Testis (tissue), 2 donors: ENCODE results near the gene KIF5C.
"Not testable (repeated sequence)": the region's sequence is repeated elsewhere in the genome, so short reads cannot be mapped to it uniquely, and the experiment has no call there.

ENCODE experiments used
- POLR2A ChIP-seq: fragments of 450-650 bp; IDR thresholded peaks from one replicate; pipeline ENCODE4 v1.6.1; 2017; ENCODE audit warnings: antibody characterized with exemption, mild to moderate bottlenecking, moderate library complexity
- TF ChIP-seq, protein P1 (sequence below), 3 experiments: fragments of 450-650 bp in 2 of 3; fragments of 200-600 bp in 1 of 3; sonication (generic) in 1 of 3; IDR thresholded peaks; one replicate each; pipeline ENCODE4 v1.5.1; 2016 to 2019; ENCODE audit warnings: antibody characterized with exemption in 3 of 3, mild to moderate bottlenecking in 2 of 3, moderate library complexity in 1 of 3

DNA sequence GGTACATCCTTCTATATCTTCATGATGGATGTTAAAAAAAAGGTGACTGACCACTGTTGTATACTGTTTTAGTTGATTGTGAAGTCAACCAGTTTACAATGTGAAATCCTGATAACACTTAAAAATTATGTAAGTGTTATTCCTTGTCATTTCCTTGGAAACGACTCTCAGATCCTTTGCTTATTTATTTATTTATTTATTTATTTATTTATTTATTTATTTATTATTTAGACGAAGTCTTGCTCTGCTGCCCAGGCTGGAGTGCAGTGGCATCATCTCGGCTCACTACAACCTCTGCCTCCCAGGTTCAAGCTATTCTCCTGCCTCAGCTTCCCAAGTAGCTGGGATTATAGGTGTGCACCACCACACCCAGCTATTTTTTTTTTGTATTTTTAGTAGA lies 105.5 kb downstream of the KIF5C start:
- TF ChIP-seq, protein P1, sequence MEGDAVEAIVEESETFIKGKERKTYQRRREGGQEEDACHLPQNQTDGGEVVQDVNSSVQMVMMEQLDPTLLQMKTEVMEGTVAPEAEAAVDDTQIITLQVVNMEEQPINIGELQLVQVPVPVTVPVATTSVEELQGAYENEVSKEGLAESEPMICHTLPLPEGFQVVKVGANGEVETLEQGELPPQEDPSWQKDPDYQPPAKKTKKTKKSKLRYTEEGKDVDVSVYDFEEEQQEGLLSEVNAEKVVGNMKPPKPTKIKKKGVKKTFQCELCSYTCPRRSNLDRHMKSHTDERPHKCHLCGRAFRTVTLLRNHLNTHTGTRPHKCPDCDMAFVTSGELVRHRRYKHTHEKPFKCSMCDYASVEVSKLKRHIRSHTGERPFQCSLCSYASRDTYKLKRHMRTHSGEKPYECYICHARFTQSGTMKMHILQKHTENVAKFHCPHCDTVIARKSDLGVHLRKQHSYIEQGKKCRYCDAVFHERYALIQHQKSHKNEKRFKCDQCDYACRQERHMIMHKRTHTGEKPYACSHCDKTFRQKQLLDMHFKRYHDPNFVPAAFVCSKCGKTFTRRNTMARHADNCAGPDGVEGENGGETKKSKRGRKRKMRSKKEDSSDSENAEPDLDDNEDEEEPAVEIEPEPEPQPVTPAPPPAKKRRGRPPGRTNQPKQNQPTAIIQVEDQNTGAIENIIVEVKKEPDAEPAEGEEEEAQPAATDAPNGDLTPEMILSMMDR (IDR thresholded peaks at IDR 0.05): not testable (repeated sequence)
- TF ChIP-seq POLR2A: not testable (repeated sequence)
